Anterior cingulate cortex (tissue), 58 donors: ENCODE results near the gene MTRF1L.

Experiments
- DNase-seq, 58 donors: peaks; one replicate each; lab custom pipeline; 2025; lab: John Stamatoyannopoulos, UW

Gene MTRF1L

GRCh38 chr6:153002613-153003365 lies at the start of gene MTRF1L:
Gene MTRF1L, minus strand, starts transcription at chr6:153002709. Its CDS starts 24 bp downstream, at chr6:153002685.
- peak; percentile 64 to 95 (median 87) for DNase-seq

GRCh38 chr6:153051801-153052200 lies 49.3 kb upstream of the MTRF1L start:
- DNase-seq = no peak

- DNase-seq = no peak
These were observed 46.1 kb upstream of the MTRF1L start for GRCh38 chr6:153048631-153049030.

- no peak for DNase-seq
These were observed 44.9 kb upstream of the MTRF1L start for GRCh38 chr6:153047386-153047785.

GRCh38 chr6:153045271-153045670 lies 42.8 kb upstream of the MTRF1L start:
- no peak for DNase-seq

GRCh38 chr6:153044295-153044694 lies 41.8 kb upstream of the MTRF1L start:
- DNase-seq = no peak

- no peak for DNase-seq
These were observed 41.2 kb upstream of the MTRF1L start for GRCh38 chr6:153043719-153044118.

- DNase-seq = no peak
These were observed 36.0 kb upstream of the MTRF1L start for GRCh38 chr6:153038378-153039057.

- DNase-seq = no peak
These were observed 31.6 kb upstream of the MTRF1L start for GRCh38 chr6:153034139-153034538.

GRCh38 chr6:153032255-153032882 lies 29.9 kb upstream of the MTRF1L start:
- DNase-seq = peak in 1 of 58 donors; percentile 2

GRCh38 chr6:153031335-153031955 lies 28.9 kb upstream of the MTRF1L start:
- no peak for DNase-seq

- DNase-seq = no peak
These were observed 26.5 kb upstream of the MTRF1L start for GRCh38 chr6:153028963-153029362.

GRCh38 chr6:153028286-153028685 lies 25.8 kb upstream of the MTRF1L start:
- no peak for DNase-seq

GRCh38 chr6:153027480-153027879 lies 25.0 kb upstream of the MTRF1L start:
- no peak for DNase-seq

GRCh38 chr6:153024709-153025017 lies 22.2 kb upstream of the MTRF1L start:
- no peak for DNase-seq

- peak in 19 of 58 donors; percentile 1 to 26 (median 5) for DNase-seq
These were observed 21.6 kb upstream of the MTRF1L start for GRCh38 chr6:153023977-153024708.

- DNase-seq = no peak
These were observed 15.8 kb upstream of the MTRF1L start for GRCh38 chr6:153018355-153018754.

GRCh38 chr6:153016846-153017245 lies 14.3 kb upstream of the MTRF1L start:
- no peak for DNase-seq

GRCh38 chr6:153015094-153015640 lies 12.7 kb upstream of the MTRF1L start:
- no peak for DNase-seq

- DNase-seq = no peak
These were observed 10.9 kb upstream of the MTRF1L start for GRCh38 chr6:153013438-153013837.
